Right ventricle myocardium superior (tissue), 1 donor: Measurements from ENCODE around the gene TH. TPM values are rescaled to one million over a fixed set of nuclear protein-coding genes. Genes with fewer than 3 reads are reported as not detected.
A peak's percentile ranks its signal among the peaks of the same experiment; 100 is the strongest.
"Not testable (repeated sequence)": the region's sequence is repeated elsewhere in the genome, so short reads cannot be mapped to it uniquely, and the experiment has no call there.

Source experiments
- ATAC-seq: fragments of 200-7000 bp; cut with Tn5 transposase; one replicate; pipeline ENCODE4 v1.9.1; 2020; ENCODE audit warnings: mild to moderate bottlenecking; ENCODE audit not compliant: poor library complexity
- DNase-seq: peaks from one replicate; pipeline ENCODE4 v3.0.0-alpha.2; 2020
- intact Hi-C: fragments of 100-400 bp; cut with DNase I; formaldehyde crosslinking; loops from one replicate; pipeline ENCODE4 v1.11.2; 2022
- total RNA-seq: library from RNA; stranded (reverse); fragmentation: NEBNext Ultra II Directional; extraction: Animal tissue kit (Norgen Biotek cat#: 25700); gene quantifications from one replicate; pipeline ENCODE4 v1.2.1, GENCODE V29; 2021
- donor health status: DM: no; HTN: yes; CAD: no; lungs with severe emphysema.

Gene TH
- total RNA-seq, 1 donor from 2014 or later: not detected

- DNase-seq (no peak), ATAC-seq (no peak)
- intact Hi-C loops: loop anchor here (2.0 kb wide), 1 partner anchor 235 kb away; no protein-coding TSS in a partner anchor
These were observed 13.9 kb upstream of the TH start for GRCh38 chr11:2185324-2186085.

- DNase-seq: no peak
- intact Hi-C loops: no loop called here
- ATAC-seq: no peak
These were observed 11.3 kb upstream of the TH start for GRCh38 chr11:2182692-2183474.

GRCh38 chr11:2182075-2182474 lies 10.5 kb upstream of the TH start:
- intact Hi-C loops: no loop called here
- ATAC-seq (no peak), DNase-seq (no peak)

GRCh38 chr11:2180789-2181370 lies 9.3 kb upstream of the TH start:
- intact Hi-C loops: no loop called here
- DNase-seq (no peak), ATAC-seq (no peak)

- no peak for DNase-seq
- intact Hi-C loops: no loop called here
- ATAC-seq: no peak
These were observed 8.7 kb upstream of the TH start for GRCh38 chr11:2180347-2180746.

GRCh38 chr11:2179516-2179915 lies 7.9 kb upstream of the TH start:
- no peak for ATAC-seq
- no peak for DNase-seq
- intact Hi-C loops: no loop called here

- intact Hi-C loops: no loop called here
- ATAC-seq (no peak), DNase-seq (no peak)
These were observed 7.4 kb upstream of the TH start for GRCh38 chr11:2178906-2179494.

GRCh38 chr11:2178055-2178773 lies 6.6 kb upstream of the TH start:
- intact Hi-C loops, ATAC-seq: not testable (repeated sequence)

GRCh38 chr11:2177076-2177475 lies 5.5 kb upstream of the TH start:
- intact Hi-C loops: no loop called here
- ATAC-seq: no peak

More at GRCh38 chr11:2178055-2178773, 6.6 kb upstream of the TH start:
- not testable (repeated sequence) for DNase-seq

GRCh38 chr11:2176389-2176900 lies 4.8 kb upstream of the TH start:
- ATAC-seq (no peak), DNase-seq (no peak)
- intact Hi-C loops: no loop called here

More at GRCh38 chr11:2177076-2177475, 5.5 kb upstream of the TH start:
- DNase-seq: no peak

- ATAC-seq: peak; percentile 76
- no peak for DNase-seq
- intact Hi-C loops: no loop called here
These were observed 4.0 kb upstream of the TH start for GRCh38 chr11:2175659-2176058.

GRCh38 chr11:2174361-2174760 lies 2.7 kb upstream of the TH start:
- DNase-seq (no peak), ATAC-seq (no peak)
- intact Hi-C loops: no loop called here

GRCh38 chr11:2173761-2174160 lies 2.1 kb upstream of the TH start:
- intact Hi-C loops: no loop called here
- no peak for DNase-seq
- no peak for ATAC-seq

GRCh38 chr11:2173150-2173693 lies 1.6 kb upstream of the TH start:
- no peak for ATAC-seq
- DNase-seq: no peak
- intact Hi-C loops: no loop called here

- intact Hi-C loops: no loop called here
- no peak for DNase-seq
- no peak for ATAC-seq
These were observed 1.1 kb upstream of the TH start for GRCh38 chr11:2172676-2173075.

GRCh38 chr11:2169626-2170570 lies 1.7 kb downstream of the TH start:
- no peak for DNase-seq
- ATAC-seq: no peak
- intact Hi-C loops: no loop called here

- intact Hi-C loops: no loop called here
These were observed 2.6 kb downstream of the TH start for GRCh38 chr11:2169005-2169378.

More at GRCh38 chr11:2169005-2169378, 2.6 kb downstream of the TH start:
- DNase-seq (no peak), ATAC-seq (no peak)
